ENCODE results near the gene DFFB. TPM values are rescaled to one million over a fixed set of nuclear protein-coding genes. Genes with fewer than 3 reads are reported as not detected.

Gene DFFB
- total and polyA plus RNA-seq, 2 donors (not counting 3 experiments of a cell fraction or from before 2014, with no cell fraction given), result 11.7 to 11.8 TPM

DNA sequence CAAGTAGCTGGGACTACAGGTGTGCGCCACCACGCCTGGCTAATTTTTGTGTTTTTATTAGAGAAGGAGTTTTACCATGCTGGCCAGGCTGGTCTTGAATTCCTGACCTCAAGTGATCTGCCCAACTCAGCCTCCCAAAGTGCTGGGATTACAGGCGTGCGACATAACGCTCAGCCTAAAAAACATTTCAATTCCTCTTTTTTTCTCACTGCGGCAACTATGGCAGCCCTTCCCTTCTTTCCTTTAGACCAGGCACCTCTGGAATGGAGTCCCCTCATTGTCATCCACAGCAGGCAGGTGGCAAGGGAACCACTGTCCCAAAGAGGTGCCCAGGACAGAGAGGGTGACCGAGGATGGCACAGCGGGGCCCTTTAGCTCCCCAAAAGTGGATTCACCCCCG lies 14.4 kb upstream of the DFFB start:
- Histone ChIP-seq H3K27me3 (ENCODE audit: control insufficient read depth in 2 of 2, insufficient read depth in 2 of 2, low read length in 2 of 2) (no peaks in the 10 kb centered on the region), H2AFZ (ENCODE audit: low read depth, low read length) (no peak overlapping the region), H4K20me1 (replicated peaks; ENCODE audit: control insufficient read depth, extremely low read depth, insufficient read depth, low read length) (no peaks in the 10 kb centered on the region), H3K4me3 (replicated peaks in 1 of 3; ENCODE audit: insufficient read depth in 1 of 3, low read depth in 1 of 3, low read length in 3 of 3) (no peak overlapping the region), H3K79me2 (ENCODE audit: control insufficient read depth, insufficient read depth, low read length) (no peaks in the 10 kb centered on the region), H3K4me1 (ENCODE audit: control insufficient read depth, extremely low read depth, insufficient read depth, low read length) (no peaks in the 10 kb centered on the region), H3K27ac (ENCODE audit: insufficient read depth, low read depth, low read length) (no peak overlapping the region), H3K36me3 (ENCODE audit: control insufficient read depth in 2 of 2, extremely low read depth in 1 of 2, insufficient read depth in 2 of 2, low read length in 2 of 2) (peaks cover 5 to 17% of the 10 kb centered on the region in 2 experiments), H3K9me3 (replicated peaks; ENCODE audit: control insufficient read depth, insufficient read depth, low read length) (no peaks in the 10 kb centered on the region), H3K9ac (replicated peaks; ENCODE audit: extremely low read depth, insufficient read depth, low read length) (no peak overlapping the region), H3K4me2 (ENCODE audit: insufficient read depth, low read length) (no peak overlapping the region), H3K9me1 (replicated peaks; ENCODE audit: control insufficient read depth, extremely low read depth, insufficient read depth, low read length) (no peaks in the 10 kb centered on the region)
- FAIRE-seq (no peak), DNase-seq (ENCODE audit: low read depth, low spot score) (no peak)
- dilution Hi-C loops (cut with MboI; ENCODE audit: extremely low pct_ligation_motif_present, low sequenced_read_pairs) (no loop called here), intact Hi-C loops (cut with micrococcal nuclease) (no loop called here)
- TF ChIP-seq, protein P1, sequence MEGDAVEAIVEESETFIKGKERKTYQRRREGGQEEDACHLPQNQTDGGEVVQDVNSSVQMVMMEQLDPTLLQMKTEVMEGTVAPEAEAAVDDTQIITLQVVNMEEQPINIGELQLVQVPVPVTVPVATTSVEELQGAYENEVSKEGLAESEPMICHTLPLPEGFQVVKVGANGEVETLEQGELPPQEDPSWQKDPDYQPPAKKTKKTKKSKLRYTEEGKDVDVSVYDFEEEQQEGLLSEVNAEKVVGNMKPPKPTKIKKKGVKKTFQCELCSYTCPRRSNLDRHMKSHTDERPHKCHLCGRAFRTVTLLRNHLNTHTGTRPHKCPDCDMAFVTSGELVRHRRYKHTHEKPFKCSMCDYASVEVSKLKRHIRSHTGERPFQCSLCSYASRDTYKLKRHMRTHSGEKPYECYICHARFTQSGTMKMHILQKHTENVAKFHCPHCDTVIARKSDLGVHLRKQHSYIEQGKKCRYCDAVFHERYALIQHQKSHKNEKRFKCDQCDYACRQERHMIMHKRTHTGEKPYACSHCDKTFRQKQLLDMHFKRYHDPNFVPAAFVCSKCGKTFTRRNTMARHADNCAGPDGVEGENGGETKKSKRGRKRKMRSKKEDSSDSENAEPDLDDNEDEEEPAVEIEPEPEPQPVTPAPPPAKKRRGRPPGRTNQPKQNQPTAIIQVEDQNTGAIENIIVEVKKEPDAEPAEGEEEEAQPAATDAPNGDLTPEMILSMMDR (IDR thresholded peaks at IDR 0.05; ENCODE audit: extremely low read depth in 1 of 2, insufficient read depth in 1 of 2, low read depth in 1 of 2, low read length in 2 of 2), result no peak
- no peak for TF ChIP-seq MYC (IDR thresholded peaks at IDR 0.05; ENCODE audit: low read depth, low read length)
- no peak for TF ChIP-seq POLR2AphosphoS5 (IDR thresholded peaks at IDR 0.05; ENCODE audit: insufficient read depth, low read depth, low read length)
- no peak for TF ChIP-seq JUN (IDR thresholded peaks at IDR 0.05; ENCODE audit: borderline replicate concordance, insufficient read depth, insufficient read length, low read depth)
- TF ChIP-seq GATA2 (IDR thresholded peaks at IDR 0.05; ENCODE audit: insufficient read depth, insufficient read length, low read depth, low read length), result no peak
- TF ChIP-seq POLR2A (IDR thresholded peaks at IDR 0.05; ENCODE audit: low read depth, low read length), result no peak
- TF ChIP-seq EZH2 (IDR thresholded peaks at IDR 0.05; ENCODE audit: borderline replicate concordance, low read depth, low read length, severe bottlenecking), result no peak
- no peak for TF ChIP-seq FOS (IDR thresholded peaks at IDR 0.05; ENCODE audit: borderline replicate concordance, insufficient read depth, low read length)
- TF ChIP-seq, protein P2, sequence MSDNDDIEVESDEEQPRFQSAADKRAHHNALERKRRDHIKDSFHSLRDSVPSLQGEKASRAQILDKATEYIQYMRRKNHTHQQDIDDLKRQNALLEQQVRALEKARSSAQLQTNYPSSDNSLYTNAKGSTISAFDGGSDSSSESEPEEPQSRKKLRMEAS (IDR thresholded peaks at IDR 0.05; ENCODE audit: insufficient read depth, insufficient read length), result no peak
- no TSS peak for BruUV-seq (replicated peaks)
- ChIA-PET POLR2A (no interaction called here), CTCF (no interaction called here)
